Activated CD8-positive, alpha-beta T cell treated with anti-CD3 and anti-CD28 coated beads for 36 hours (primary cell): ENCODE measurements around the gene SOHLH1. TPM values are rescaled to one million over a fixed set of nuclear protein-coding genes. Genes with fewer than 3 reads are reported as not detected.

Experiments
- ATAC-seq: fragments of 200-7000 bp; cut with Tn5 transposase; one replicate; pipeline ENCODE4 v1.10.0; 2021; ENCODE audit warnings: mild to moderate bottlenecking, moderate library complexity
- CTCF ChIA-PET: fragments of 350-600 bp; sonication (Branson Sonifier 250); formaldehyde crosslinking; loops from one replicate; lab custom pipeline; 2021; ENCODE audit warnings: antibody characterized with exemption; lab: Charles Lee
- POLR2A ChIA-PET: fragments of 350-600 bp; sonication (Branson Sonifier 250); formaldehyde crosslinking; loops from one replicate; lab custom pipeline; 2021; ENCODE audit warnings: antibody characterized with exemption; lab: Charles Lee
- DNase-seq: peaks from one replicate; pipeline ENCODE4 v3.0.0-alpha.2; 2020
- H3K27ac Mint-ChIP-seq: one replicate; pipeline ENCODE4 v1.8.0; 2021; ENCODE audit warnings: mild to moderate bottlenecking, mixed read lengths
- H3K27me3 Mint-ChIP-seq: one replicate; pipeline ENCODE4 v1.8.0; 2021; ENCODE audit warnings: mixed read lengths
- H3K36me3 Mint-ChIP-seq: one replicate; pipeline ENCODE4 v1.8.0; 2021; ENCODE audit warnings: low read depth, mixed read lengths
- H3K4me1 Mint-ChIP-seq: one replicate; pipeline ENCODE4 v1.8.0; 2021; ENCODE audit warnings: low read depth, mixed read lengths
- H3K4me3 Mint-ChIP-seq: one replicate; pipeline ENCODE4 v1.8.0; 2021; ENCODE audit warnings: mild to moderate bottlenecking, moderate library complexity, mixed read lengths
- H3K9me3 Mint-ChIP-seq: one replicate; pipeline ENCODE4 v1.8.0; 2021; ENCODE audit warnings: mixed read lengths
- CTCF ChIP-seq: fragments of 200-600 bp; IDR thresholded peaks from one replicate; pipeline ENCODE4 v1.8.0; 2022; ENCODE audit warnings: antibody characterized with exemption, mild to moderate bottlenecking
- intact Hi-C: fragments of 100-400 bp; cut with micrococcal nuclease; formaldehyde crosslinking; loops from one replicate; pipeline ENCODE4 v1.10.0; 2022
- total RNA-seq, 2 experiments: library from RNA; stranded (reverse); gene quantifications; one replicate each; pipeline ENCODE4 v1.2.3, GENCODE V29; 2021

SOHLH1 gene
- total RNA-seq, 2 experiments from 2014 or later, result not detected

GRCh38 chr9:135728436-135729110 lies 29.3 kb upstream of the SOHLH1 start:
- POLR2A ChIA-PET, result no interaction called here
- H3K36me3 Mint-ChIP-seq, result no peaks in the 10 kb centered on the region
- no peak for ATAC-seq

DNA sequence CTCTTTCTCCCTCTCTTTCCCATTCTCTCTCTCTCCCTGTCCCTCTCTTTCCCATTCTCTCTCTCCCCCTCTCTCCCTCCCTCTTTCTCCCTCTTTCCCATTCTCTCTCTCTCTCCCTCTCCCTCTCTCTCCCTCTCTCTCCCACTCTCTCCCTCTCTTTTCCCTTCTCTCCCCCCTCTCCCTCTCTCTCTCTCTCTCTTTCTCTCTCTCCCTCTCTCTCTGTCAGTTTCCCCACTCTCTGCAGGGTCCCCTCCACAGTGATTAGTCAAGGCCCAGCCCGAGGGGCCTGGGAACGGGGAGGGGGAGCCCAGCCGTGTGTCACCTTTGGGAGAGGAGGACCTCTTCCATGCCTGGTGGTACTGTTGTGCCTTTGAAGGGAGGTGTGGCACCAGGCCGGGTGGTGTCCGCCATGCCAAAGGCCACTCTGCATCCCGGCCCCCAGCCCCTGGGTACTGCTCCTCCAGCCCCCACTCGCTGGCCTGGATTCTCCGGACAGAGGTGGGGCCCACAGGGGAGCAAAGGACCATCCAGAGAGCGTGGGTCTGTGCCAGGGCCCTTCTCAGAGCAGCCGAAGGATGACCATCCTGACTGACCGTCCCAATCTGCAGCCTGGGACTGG lies 28.1 kb upstream of the SOHLH1 start:
- ChIA-PET POLR2A (no interaction called here), CTCF (no interaction called here)
- ATAC-seq (no peak), DNase-seq (no peak)
- Mint-ChIP-seq H3K9me3 (peaks cover 11% of the 10 kb centered on the region), H3K4me3 (no peak overlapping the region), H3K36me3 (no peaks in the 10 kb centered on the region), H3K4me1 (no peaks in the 10 kb centered on the region), H3K27ac (no peak overlapping the region), H3K27me3 (peaks cover 1% of the 10 kb centered on the region)
- TF ChIP-seq CTCF, result no peak
- intact Hi-C loops, result no loop called here

More at GRCh38 chr9:135728436-135729110, 29.3 kb upstream of the SOHLH1 start:
- no peaks in the 10 kb centered on the region for H3K4me1 Mint-ChIP-seq
- no peak overlapping the region for H3K4me3 Mint-ChIP-seq
- TF ChIP-seq CTCF, result no peak
- intact Hi-C loops, result no loop called here
- CTCF ChIA-PET, result no interaction called here
- H3K9me3 Mint-ChIP-seq, result peaks cover 15% of the 10 kb centered on the region
- DNase-seq, result no peak
- peaks cover 1% of the 10 kb centered on the region for H3K27me3 Mint-ChIP-seq
- no peak overlapping the region for H3K27ac Mint-ChIP-seq

DNA sequence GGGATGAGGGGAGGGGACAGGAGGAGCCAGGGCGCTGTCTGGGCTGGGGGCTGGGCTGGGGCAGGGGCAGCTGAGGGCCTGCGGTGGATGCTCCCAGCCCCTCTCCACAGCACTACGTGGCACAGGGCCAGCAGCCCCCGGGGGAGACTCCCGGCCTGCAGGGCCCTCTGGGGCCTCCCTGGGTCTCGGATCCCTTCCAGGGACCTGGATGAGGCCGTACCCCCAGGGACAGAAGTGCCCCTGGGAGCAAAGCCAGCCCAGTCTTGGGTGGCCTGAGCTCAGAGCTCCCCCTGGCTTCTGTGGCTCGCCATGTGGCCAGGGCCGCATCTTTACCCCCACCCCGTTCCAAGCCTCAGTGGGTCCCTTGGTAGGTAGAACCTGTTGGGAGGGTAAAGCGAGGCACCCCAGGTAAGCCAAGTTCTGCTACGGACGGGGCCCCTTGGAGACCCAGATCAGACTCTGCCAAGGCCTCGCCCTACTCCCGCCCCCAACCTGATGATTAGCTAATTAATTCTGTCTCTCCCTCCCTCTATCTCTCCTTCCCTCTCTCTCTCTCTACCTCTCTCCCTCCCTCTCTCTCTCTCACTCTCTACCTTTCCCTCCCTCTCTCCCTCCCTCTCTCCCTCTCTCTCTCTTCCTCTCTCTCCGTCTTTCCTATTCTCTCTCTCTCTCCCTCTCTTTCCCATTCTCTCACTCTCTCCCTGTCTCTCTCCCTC lies 27.0 kb upstream of the SOHLH1 start:
- DNase-seq, result no peak
- Mint-ChIP-seq H3K4me3 (no peak overlapping the region), H3K9me3 (peaks cover 5% of the 10 kb centered on the region), H3K4me1 (no peaks in the 10 kb centered on the region), H3K27me3 (peaks cover 1% of the 10 kb centered on the region), H3K27ac (no peak overlapping the region), H3K36me3 (no peaks in the 10 kb centered on the region)
- ChIA-PET POLR2A (no interaction called here), CTCF (no interaction called here)
- intact Hi-C loops, result no loop called here
- ATAC-seq, result no peak
- no peak for TF ChIP-seq CTCF

DNA sequence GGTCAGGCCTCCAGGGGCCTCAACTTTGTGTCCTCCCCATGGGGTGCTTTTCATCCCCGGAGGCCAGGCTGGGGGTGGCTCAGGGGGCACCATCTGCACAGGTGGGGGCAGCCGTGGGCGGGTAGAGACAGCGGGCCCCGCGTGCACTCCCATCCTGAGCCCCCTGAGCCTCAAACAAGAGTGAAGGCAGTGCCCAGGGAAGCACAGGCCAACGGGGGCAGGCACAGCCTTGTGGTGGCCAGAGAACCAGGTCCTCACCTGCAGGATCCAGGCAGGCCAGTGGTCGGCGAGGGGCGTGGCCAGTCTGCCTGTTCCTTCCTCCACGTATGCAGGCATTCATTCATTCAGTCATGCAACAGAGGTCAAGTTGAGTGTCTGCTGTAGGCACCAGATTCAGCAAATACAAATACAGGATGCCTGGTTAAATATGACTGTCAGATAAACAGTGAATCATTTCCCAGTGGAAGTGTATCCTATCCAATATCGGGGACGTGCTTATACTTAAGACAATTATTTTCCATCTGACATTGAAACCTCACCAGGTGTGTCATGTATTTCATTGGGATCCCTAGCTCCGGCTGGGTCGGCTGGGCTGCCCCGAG lies 25.0 kb upstream of the SOHLH1 start:
- peaks cover 1% of the 10 kb centered on the region for H3K27me3 Mint-ChIP-seq
- no peaks in the 10 kb centered on the region for H3K9me3 Mint-ChIP-seq
- H3K4me3 Mint-ChIP-seq, result no peak overlapping the region
- no peaks in the 10 kb centered on the region for H3K4me1 Mint-ChIP-seq
- no peaks in the 10 kb centered on the region for H3K36me3 Mint-ChIP-seq
- TF ChIP-seq CTCF, result no peak
- ATAC-seq, result no peak
- ChIA-PET POLR2A (no interaction called here), CTCF (no interaction called here)
- no peak overlapping the region for H3K27ac Mint-ChIP-seq
- intact Hi-C loops, result no loop called here
- DNase-seq, result no peak
